GM19372 (cell line): ENCODE data around the gene OR5AU1.
A peak's percentile ranks its signal among the peaks of the same experiment; 100 is the strongest.

Experiments used
- ATAC-seq: cut with Tn5 transposase; IDR thresholded peaks from one replicate; pipeline ENCODE4 v1.9.1; 2021; ENCODE audit warnings: mild to moderate bottlenecking, low read depth, moderate library complexity; ENCODE audit not compliant: unreplicated experiment

The OR5AU1 gene

GRCh38 chr14:21155963-21156362 is at the start of gene OR5AU1:
TSS of gene OR5AU1 (minus strand) at chr14:21156063. CDS start at chr14:21155872, 191 bp downstream.
- ATAC-seq = no peak

GRCh38 chr14:21205026-21205677 is 49.3 kb upstream of the OR5AU1 start:
- no peak for ATAC-seq

- ATAC-seq = no peak
Measured at GRCh38 chr14:21204167-21205025, 48.5 kb upstream of the OR5AU1 start.

- no peak for ATAC-seq
Measured at GRCh38 chr14:21203470-21204166, 47.8 kb upstream of the OR5AU1 start.

- no peak for ATAC-seq
Measured at GRCh38 chr14:21202463-21203358, 46.8 kb upstream of the OR5AU1 start.

GRCh38 chr14:21201732-21202462 is 46.0 kb upstream of the OR5AU1 start:
- no peak for ATAC-seq

- no peak for ATAC-seq
Measured at GRCh38 chr14:21200752-21201461, 45.0 kb upstream of the OR5AU1 start.

GRCh38 chr14:21199611-21200560 is 44.0 kb upstream of the OR5AU1 start:
- no peak for ATAC-seq

GRCh38 chr14:21197418-21198205 is 41.7 kb upstream of the OR5AU1 start:
- no peak for ATAC-seq

GRCh38 chr14:21194597-21194996 is 38.7 kb upstream of the OR5AU1 start:
- ATAC-seq = no peak

GRCh38 chr14:21192875-21193535 is 37.1 kb upstream of the OR5AU1 start:
- ATAC-seq = no peak

- no peak for ATAC-seq
Measured at GRCh38 chr14:21192447-21192822, 36.6 kb upstream of the OR5AU1 start.

GRCh38 chr14:21191809-21192446 is 36.1 kb upstream of the OR5AU1 start:
- ATAC-seq = peak; percentile 98

GRCh38 chr14:21191261-21191808 is 35.5 kb upstream of the OR5AU1 start:
- no peak for ATAC-seq

- no peak for ATAC-seq
Measured at GRCh38 chr14:21185491-21185890, 29.6 kb upstream of the OR5AU1 start.

- ATAC-seq = no peak
Measured at GRCh38 chr14:21184254-21184653, 28.4 kb upstream of the OR5AU1 start.
